Breast epithelium (tissue), 3 donors: ENCODE results near the gene CUBN.

Experiments
- POLR2A ChIP-seq: fragments of 450-650 bp; IDR thresholded peaks from one replicate; pipeline ENCODE4 v1.6.1; 2016; ENCODE audit warnings: antibody characterized with exemption, mild to moderate bottlenecking, moderate library complexity
- TF ChIP-seq, protein P1 (sequence below), 3 donors: fragments of 450-650 bp; IDR thresholded peaks; one replicate each; pipeline ENCODE4 v1.5.1; 2016 to 2017; ENCODE audit warnings: antibody characterized with exemption in 3 of 3, mild to moderate bottlenecking in 3 of 3, moderate library complexity in 3 of 3

GRCh38 chr10:16867556-16867955 is 262.1 kb downstream of the CUBN start:
- no peak for TF ChIP-seq POLR2A
- TF ChIP-seq, protein P1, sequence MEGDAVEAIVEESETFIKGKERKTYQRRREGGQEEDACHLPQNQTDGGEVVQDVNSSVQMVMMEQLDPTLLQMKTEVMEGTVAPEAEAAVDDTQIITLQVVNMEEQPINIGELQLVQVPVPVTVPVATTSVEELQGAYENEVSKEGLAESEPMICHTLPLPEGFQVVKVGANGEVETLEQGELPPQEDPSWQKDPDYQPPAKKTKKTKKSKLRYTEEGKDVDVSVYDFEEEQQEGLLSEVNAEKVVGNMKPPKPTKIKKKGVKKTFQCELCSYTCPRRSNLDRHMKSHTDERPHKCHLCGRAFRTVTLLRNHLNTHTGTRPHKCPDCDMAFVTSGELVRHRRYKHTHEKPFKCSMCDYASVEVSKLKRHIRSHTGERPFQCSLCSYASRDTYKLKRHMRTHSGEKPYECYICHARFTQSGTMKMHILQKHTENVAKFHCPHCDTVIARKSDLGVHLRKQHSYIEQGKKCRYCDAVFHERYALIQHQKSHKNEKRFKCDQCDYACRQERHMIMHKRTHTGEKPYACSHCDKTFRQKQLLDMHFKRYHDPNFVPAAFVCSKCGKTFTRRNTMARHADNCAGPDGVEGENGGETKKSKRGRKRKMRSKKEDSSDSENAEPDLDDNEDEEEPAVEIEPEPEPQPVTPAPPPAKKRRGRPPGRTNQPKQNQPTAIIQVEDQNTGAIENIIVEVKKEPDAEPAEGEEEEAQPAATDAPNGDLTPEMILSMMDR (IDR thresholded peaks at IDR 0.05): no peak
